Peyer's patch (tissue), 4 donors: ENCODE data around the gene MORF4L2. TPM values are rescaled to one million over a fixed set of nuclear protein-coding genes. Genes with fewer than 3 reads are reported as not detected.

Experiments
- DNase-seq, 3 donors: peaks; one replicate each; pipeline ENCODE4 v3.0.0-alpha.2; 2017 to 2019
- H3K27ac ChIP-seq, 4 donors: fragments of 200-600 bp; sonication (generic); one replicate each; pipeline ENCODE4 v1.5.1; 2016 to 2019
- H3K27me3 ChIP-seq, 2 donors: fragments of 200-600 bp; sonication (generic); one replicate each; pipeline ENCODE4 v1.5.1; 2019
- H3K36me3 ChIP-seq, 3 donors: fragments of 200-600 bp; sonication (generic); one replicate each; pipeline ENCODE4 v1.5.1; 2016 to 2019
- H3K4me1 ChIP-seq, 4 donors: fragments of 200-600 bp; sonication (generic); one replicate each; pipeline ENCODE4 v1.5.1; 2016 to 2019
- H3K4me3 ChIP-seq, 4 donors: fragments of 200-600 bp; sonication (generic); 1 replicate in 3 of 4; 2 replicates in 1 of 4; pipeline ENCODE4 v1.5.1; 2016 to 2019; ENCODE audit warnings: mild to moderate bottlenecking in 1 of 4
- H3K9me3 ChIP-seq, 4 donors: fragments of 200-600 bp; sonication (generic); one replicate each; pipeline ENCODE4 v1.5.1; 2016 to 2019; ENCODE audit warnings: mild to moderate bottlenecking in 1 of 4
- CTCF ChIP-seq, 6 experiments: fragments of 450-650 bp in 4 of 6; fragments of 200-600 bp in 2 of 6; sonication (generic) in 1 of 6; IDR thresholded peaks; one replicate each; pipeline ENCODE4 v1.5.1; 2017 to 2019; ENCODE audit warnings: antibody characterized with exemption in 6 of 6, mild to moderate bottlenecking in 3 of 6, moderate library complexity in 1 of 6
- POLR2A ChIP-seq, 2 donors: fragments of 450-650 bp; IDR thresholded peaks; one replicate each; pipeline ENCODE4 v1.5.1; 2017; ENCODE audit warnings: antibody characterized with exemption in 2 of 2, mild to moderate bottlenecking in 2 of 2, moderate library complexity in 2 of 2
- total RNA-seq, 4 donors: library from RNA; depleted of rRNA; stranded (reverse); fragments of >200 nt; gene quantifications; one replicate each; pipeline ENCODE4 v1.1.0, GENCODE V29; 2016

Gene MORF4L2
- total RNA-seq, 4 donors from 2014 or later = 113 to 280 (median 168) TPM

DNA sequence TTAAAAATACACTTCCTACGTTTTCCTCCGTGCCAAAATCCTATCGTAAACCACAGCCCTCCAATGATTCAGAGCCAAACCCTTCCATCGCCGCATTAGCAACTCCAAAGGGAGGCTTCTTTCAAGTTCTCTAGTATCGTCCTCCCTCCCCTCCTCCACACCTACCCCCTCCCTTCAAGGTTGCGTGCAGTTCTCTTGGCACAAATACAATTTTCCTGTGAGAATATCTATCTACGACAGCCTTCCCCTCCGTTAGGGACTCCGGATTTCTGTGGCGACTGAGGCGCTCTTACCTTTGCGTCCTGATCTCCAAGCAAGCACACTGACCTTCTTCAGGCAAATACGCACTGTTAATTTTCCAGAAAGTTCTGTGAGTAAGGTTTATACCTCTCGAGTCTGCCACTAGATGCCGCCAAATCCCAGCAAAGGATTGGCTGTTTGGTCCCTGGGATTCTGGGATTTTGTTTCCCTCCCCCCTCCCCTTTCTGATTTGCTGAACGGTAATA, 1.2 kb upstream of the MORF4L2 start:
- H3K4me1 ChIP-seq = no peaks in the 10 kb centered on the region
- peak in 5 of 6 experiments; percentile 15 to 72 (median 68) for TF ChIP-seq CTCF (IDR thresholded peaks at IDR 0.05)
- no peak for TF ChIP-seq POLR2A (IDR thresholded peaks at IDR 0.05)
- peak overlapping the region; percentile 86 to 98 (median 93) for H3K27ac ChIP-seq
- peak overlapping the region; percentile 46 to 71 (median 59) for H3K4me3 ChIP-seq
- no peaks in the 10 kb centered on the region for H3K9me3 ChIP-seq
- no peaks in the 10 kb centered on the region for H3K27me3 ChIP-seq
- peaks cover 0 to 9% (median 0%) of the 10 kb centered on the region in 3 donors for H3K36me3 ChIP-seq
- peak; percentile 47 to 78 (median 60) for DNase-seq

DNA sequence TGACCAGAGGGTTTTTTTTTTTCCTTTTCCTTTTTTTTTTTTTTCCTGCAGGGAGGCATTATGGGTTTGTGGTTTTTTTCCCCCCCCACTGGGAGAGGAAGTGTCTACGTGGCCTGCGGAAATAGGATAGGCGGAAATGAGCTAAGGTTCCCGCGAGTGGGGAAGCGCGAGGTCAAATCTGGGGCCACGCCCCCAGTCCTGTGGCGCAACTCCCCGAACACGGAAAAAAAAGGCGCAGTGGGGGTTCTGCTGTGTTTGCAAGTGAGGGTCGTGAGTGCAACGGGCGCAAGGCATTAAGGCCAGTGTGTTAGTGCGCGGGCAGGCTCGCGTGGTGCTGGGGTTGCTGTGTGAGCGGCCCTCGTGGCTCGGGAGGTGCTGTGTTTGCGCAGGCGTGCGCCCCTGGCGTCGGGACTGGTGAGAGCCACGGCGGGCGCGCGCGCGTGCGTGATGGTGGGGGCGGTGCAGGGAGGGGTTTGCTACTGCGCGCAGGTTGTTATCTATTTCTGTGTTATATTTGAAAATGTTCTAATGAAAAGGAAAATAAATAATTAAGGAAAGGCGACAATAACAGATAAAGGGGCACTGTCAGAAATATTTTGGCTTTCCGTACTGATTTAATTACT, 685 bp upstream of the MORF4L2 start:
- peak overlapping the region; percentile 46 to 71 (median 59) for H3K4me3 ChIP-seq
- no peaks in the 10 kb centered on the region for H3K9me3 ChIP-seq
- DNase-seq = peak; percentile 89 to 95 (median 90)
- TF ChIP-seq POLR2A (IDR thresholded peaks at IDR 0.05) (peak; percentile 23 to 43), CTCF (IDR thresholded peaks at IDR 0.05) (peak; percentile 6 to 72 (median 54))
- peaks cover 0 to 9% (median 0%) of the 10 kb centered on the region in 3 donors for H3K36me3 ChIP-seq
- H3K27ac ChIP-seq = peak overlapping the region; percentile 86 to 98 (median 93)
- no peaks in the 10 kb centered on the region for H3K27me3 ChIP-seq
- H3K4me1 ChIP-seq = no peaks in the 10 kb centered on the region

DNA sequence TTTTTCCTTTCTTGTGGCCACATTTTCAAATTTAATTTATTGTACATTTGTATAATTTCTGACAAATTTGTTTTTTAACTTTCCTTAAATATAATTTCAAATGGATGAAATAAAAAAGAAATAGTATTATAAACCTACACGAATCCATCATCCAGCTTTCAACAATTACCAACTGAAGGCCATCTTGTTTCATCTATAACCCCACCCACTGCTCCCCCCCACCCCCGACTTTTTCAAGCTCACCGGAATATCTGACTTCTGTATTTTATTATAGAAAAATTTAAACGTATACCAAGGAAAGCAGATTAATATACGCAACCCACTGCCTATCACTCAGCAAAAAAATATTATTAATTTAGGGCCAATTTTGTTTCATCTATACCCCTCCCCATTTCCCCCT, 1.1 kb downstream of the MORF4L2 start:
- H3K9me3 ChIP-seq = no peaks in the 10 kb centered on the region
- DNase-seq = no peak
- no peaks in the 10 kb centered on the region for H3K4me1 ChIP-seq
- H3K27ac ChIP-seq = peak overlapping the region in 2 of 4 donors; percentile 89 to 98
- H3K36me3 ChIP-seq = peaks cover 0 to 13% (median 0%) of the 10 kb centered on the region in 3 donors
- TF ChIP-seq POLR2A (IDR thresholded peaks at IDR 0.05) = no peak
- TF ChIP-seq CTCF (IDR thresholded peaks at IDR 0.05) = no peak
- H3K27me3 ChIP-seq = no peaks in the 10 kb centered on the region
- peak overlapping the region in 3 of 4 donors; percentile 53 to 63 (median 62) for H3K4me3 ChIP-seq

DNA sequence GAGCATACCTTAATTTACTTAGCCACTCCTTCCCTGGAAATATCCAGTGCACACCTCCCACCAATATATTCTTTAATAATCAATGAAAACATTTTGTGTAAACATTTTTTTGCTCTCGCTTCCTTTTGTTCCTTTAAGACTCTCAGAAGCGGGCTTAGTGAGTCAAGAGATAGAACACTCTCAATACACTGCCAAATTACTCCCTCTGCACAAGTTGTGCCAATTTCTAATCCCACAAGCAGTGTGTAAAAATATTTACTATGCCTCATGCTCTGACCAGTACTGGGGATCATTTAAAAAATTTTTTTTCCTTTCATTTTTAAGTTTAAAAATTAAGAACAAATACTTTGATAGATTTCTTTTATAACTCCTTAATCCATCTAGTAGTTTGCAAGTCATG, 5.1 kb downstream of the MORF4L2 start:
- TF ChIP-seq CTCF (IDR thresholded peaks at IDR 0.05) (no peak), POLR2A (IDR thresholded peaks at IDR 0.05) (no peak)
- peaks cover 0 to 41% (median 0%) of the 10 kb centered on the region in 3 donors for H3K36me3 ChIP-seq
- H3K4me3 ChIP-seq = no peak overlapping the region
- H3K9me3 ChIP-seq = no peaks in the 10 kb centered on the region
- H3K27me3 ChIP-seq = no peaks in the 10 kb centered on the region
- DNase-seq = no peak
- no peaks in the 10 kb centered on the region for H3K4me1 ChIP-seq
- H3K27ac ChIP-seq = no peak overlapping the region

GRCh38 chrX:103678199-103678993, 8.1 kb downstream of the MORF4L2 start:
- Histone ChIP-seq H3K4me1 (no peaks in the 10 kb centered on the region), H3K4me3 (no peak overlapping the region), H3K9me3 (no peaks in the 10 kb centered on the region), H3K36me3 (peaks cover 0 to 42% (median 0%) of the 10 kb centered on the region in 3 donors), H3K27me3 (no peaks in the 10 kb centered on the region), H3K27ac (no peak overlapping the region)
- TF ChIP-seq CTCF (IDR thresholded peaks at IDR 0.05) (no peak), POLR2A (IDR thresholded peaks at IDR 0.05) (no peak)
- no peak for DNase-seq
